GM21390 (cell line): ENCODE data around the gene MAML3.

Experiments
- ATAC-seq: cut with Tn5 transposase; IDR thresholded peaks from one replicate; pipeline ENCODE4 v1.9.1; 2021; ENCODE audit not compliant: unreplicated experiment

Gene MAML3

DNA sequence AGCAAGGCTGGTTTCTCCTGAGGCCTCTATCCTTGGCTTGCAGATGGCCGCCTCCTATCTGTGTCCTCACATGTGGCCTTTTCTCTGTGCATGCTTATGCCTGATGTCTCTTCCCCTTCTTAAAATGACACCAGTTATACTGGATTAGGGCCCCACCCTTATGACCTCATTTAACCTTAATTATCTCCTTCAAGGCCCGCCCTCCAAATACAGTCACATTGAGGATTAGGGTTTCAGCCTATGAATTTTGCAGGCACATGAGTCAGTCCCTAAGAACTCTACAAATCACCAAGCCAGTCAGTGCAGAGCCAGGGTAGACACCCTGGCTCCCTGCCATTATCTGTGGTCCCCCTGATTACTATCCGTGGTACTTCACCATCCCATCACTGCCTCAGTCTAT is 51.6 kb downstream of the MAML3 start:
- no peak for ATAC-seq

DNA sequence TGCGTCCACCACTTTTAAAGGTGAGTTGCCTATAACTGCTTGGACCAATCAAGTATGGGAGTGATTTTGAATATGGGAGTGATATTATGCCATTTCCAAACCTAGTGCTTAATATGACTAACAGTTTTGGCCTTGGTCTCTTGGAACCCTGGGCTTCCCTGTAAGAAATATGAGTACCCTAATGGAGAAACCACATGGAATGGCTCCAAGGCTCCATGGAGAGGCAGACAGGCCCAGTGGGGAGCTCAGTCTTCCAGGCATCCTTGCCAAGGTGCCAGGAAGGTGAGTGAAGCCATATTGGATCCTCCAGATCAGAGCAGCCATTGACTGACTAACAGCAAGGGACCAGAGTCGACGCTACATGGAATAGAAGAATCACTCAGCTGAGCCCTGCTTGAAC is 53.2 kb downstream of the MAML3 start:
- ATAC-seq: no peak

GRCh38 chr4:140099983-140100382 is 54.0 kb downstream of the MAML3 start:
- ATAC-seq: no peak

DNA sequence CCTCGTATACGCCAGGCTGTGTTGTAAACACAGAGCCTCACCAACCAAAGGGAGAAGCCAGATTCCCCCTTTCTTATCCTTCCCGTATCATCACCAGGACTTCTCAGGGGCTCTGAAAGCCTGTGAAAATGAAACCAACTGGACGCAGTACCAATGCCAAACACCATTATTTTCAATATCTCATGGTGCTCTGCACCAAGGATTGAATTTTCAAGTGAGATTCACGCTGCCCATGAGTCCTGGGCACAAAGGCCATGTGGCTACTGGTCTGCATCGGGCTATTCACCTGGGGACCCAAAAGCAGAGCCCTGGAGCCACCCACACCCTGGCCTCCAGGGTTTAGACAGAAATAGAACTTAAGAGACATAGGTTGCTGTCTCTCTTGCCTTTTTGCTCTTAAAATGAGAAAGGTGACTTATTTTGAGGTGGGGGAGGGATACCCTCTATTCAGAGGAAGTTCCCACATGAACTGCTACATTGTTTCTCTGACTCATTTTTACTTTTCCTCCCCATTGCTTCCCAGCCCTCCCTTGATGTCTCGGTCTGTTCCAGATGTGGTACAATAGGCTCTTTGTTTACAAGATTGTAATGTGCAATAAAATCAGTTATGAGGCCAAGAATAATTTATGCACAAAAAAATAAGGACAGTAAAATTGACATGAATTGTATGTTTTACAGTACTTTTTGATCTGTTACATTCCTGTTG is 55.4 kb downstream of the MAML3 start:
- ATAC-seq: no peak

DNA sequence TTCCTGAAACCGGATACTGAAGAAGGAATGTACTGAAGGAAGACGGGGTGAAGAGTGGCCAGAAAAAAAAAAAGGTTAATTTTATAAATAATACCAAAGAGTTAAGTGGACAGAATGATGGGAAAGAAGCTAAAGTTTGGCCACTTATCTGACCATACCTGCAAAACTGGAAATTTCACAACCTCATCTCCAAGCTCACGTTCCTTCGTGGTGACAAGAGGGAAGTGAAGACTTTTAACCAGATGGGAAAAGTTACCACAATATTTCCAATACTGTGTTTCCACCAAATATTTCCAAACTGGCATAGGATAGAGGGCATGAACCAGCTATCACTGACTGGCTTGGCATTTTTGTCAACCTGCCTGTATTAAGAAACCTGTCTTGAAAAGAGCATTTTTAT is 56.4 kb downstream of the MAML3 start:
- no peak for ATAC-seq

GRCh38 chr4:140096921-140097320 is 57.1 kb downstream of the MAML3 start:
- no peak for ATAC-seq

DNA sequence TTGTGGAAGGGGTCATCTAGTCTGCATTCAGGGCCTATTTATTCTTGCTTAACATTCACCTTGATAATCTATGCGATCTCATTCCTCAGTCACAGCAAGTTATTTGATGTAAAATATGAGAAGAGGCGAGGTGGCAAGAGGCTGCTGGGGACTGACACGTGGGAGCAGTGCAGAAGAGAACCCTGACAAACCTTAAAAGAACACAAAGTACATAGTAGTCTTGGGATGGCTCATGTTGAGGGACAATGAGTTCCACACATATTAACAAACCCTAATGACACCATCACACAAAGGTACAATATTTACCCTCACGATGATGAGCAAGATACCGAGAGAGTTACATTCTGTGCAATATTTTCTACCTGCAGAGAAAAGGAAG is 57.5 kb downstream of the MAML3 start:
- no peak for ATAC-seq

DNA sequence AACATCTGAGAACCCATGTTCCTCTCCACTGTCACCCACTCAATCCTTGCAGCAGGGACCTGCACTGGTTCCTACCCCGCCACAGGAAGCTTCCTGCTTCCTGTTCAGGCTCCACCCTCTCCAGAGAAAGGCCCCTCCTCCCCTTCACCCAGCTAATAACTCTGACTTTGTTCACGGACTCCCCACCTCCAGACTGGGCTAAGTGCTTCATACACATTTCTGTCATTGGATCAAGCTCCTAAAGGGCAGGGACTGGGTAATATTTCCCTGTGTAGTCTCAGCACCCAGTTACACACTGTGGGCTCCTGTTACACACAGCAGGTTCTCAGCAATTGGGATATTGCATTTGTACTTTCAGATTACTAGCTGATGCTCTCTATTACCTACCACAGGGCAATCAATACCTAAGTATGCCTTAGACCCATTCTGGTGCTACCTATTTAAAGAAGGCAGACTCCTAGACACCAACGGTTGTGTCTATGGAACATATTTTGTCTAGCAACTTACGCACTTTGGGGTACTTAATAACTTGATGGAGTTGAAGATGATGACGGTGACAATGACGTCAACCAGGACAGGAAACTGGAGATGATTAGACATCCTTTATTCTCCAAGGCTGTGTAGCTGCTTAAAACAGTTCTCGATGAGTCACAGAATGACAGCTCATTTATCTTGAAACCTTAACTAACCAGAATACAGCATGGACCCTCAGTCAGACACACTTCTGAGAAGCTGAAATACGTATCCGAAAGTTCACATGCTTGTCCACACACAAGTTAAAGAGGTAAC is 58.1 kb downstream of the MAML3 start:
- ATAC-seq: peak; percentile 48

DNA sequence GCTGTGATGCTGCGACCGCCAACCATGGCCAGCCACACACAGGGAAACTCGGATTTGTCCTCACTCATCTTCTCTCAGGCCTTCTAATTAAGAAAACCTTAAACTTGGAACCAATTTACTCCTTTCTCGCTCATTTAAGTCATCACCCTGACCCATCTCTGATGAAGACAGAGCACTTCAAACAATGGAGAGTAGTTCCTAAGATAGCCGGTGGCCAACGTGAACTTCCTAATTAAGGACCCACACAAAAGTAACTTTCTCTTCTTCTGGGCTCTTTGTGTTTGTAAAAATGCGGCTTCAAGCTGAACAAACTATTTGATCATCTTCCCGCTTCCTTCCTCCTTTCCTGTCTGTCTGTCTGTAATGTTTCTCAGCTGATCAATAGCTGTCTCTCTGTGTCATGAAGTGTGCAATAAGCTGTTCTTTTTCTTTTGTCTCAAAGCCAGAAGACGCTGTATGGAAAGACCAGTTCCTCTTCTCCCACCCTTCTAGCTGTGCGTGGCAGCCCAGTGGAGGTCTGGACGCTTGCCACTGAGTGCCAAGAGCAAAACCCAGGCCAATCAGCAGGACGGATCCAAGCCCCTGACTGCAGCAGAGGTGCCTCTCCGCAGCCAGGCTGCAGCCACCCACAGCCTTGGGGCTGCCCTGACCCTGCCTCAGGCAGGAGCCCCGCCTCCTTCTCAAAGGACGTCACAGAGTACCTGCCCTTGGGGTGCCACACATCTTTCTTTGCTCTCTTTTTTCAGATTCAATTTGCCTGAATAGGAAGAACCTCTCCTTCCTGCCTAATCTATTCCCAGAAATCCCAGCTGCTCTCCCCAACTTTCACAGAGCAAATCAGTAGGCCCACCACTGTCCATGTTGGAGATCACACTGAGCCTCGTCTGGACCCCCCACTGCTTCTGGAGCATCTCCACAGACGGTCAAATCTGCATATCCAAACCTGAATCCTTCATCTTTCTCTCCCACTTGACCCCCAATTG is 59.3 kb downstream of the MAML3 start:
- ATAC-seq: no peak

GRCh38 chr4:140092094-140092851 is 61.7 kb downstream of the MAML3 start:
- no peak for ATAC-seq

DNA sequence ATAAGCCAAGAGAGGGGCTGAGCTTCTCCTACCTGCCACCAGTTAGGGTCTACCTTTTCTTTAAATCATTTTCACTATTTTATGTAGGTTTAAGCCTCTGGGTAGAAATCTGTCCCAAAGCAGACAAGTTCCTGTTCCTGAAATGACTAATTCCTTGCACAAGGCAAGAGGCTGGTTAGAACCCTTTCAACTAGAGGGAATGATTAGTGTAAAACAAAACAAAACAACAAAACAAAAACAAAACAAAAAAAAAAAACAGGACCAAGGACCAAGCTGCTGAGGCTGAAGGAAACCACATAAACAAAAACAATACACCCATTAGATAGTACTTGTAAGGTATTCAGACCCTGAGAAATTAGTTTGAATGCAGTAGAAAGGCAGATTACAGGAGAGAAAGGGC is 62.7 kb downstream of the MAML3 start:
- no peak for ATAC-seq

- no peak for ATAC-seq
Measured at GRCh38 chr4:140090215-140090731, 63.7 kb downstream of the MAML3 start.

GRCh38 chr4:140089216-140089615 is 64.8 kb downstream of the MAML3 start:
- ATAC-seq: no peak

DNA sequence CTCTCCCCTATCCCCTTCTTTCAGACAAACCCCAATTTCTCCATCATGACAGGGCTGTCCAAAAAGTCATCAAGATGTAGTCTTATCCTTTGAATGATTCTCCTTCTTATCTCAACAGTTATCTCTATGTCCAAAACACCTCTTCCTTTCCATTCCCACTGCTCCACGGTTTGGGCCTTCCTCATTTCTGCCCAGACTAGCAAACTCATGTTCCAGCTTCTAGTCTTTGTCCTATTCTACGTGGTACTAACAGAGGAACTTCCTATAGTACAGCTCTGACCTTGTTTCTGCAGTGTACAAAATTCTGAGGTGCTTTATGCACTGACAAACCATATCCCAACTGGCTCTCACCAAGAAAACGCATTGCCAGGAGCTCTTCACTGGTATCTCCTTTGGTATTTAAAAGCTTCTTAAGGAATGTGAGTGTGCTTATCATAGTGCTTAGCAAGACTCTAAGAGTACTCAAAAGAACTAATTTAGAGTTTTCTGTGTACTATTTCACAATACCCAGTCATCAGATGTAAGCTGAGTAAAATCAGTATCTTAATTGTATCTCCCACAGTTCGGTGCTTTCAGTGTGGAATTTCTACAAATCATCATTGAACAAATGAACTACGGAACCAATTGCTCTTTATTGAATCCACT is 65.5 kb downstream of the MAML3 start:
- ATAC-seq: no peak

- no peak for ATAC-seq
Measured at GRCh38 chr4:140085881-140086280, 68.1 kb downstream of the MAML3 start.

- ATAC-seq: no peak
Measured at GRCh38 chr4:140085062-140085622, 68.8 kb downstream of the MAML3 start.

- no peak for ATAC-seq
Measured at GRCh38 chr4:140084385-140084784, 69.6 kb downstream of the MAML3 start.

- no peak for ATAC-seq
Measured at GRCh38 chr4:140082391-140082755, 71.6 kb downstream of the MAML3 start.

DNA sequence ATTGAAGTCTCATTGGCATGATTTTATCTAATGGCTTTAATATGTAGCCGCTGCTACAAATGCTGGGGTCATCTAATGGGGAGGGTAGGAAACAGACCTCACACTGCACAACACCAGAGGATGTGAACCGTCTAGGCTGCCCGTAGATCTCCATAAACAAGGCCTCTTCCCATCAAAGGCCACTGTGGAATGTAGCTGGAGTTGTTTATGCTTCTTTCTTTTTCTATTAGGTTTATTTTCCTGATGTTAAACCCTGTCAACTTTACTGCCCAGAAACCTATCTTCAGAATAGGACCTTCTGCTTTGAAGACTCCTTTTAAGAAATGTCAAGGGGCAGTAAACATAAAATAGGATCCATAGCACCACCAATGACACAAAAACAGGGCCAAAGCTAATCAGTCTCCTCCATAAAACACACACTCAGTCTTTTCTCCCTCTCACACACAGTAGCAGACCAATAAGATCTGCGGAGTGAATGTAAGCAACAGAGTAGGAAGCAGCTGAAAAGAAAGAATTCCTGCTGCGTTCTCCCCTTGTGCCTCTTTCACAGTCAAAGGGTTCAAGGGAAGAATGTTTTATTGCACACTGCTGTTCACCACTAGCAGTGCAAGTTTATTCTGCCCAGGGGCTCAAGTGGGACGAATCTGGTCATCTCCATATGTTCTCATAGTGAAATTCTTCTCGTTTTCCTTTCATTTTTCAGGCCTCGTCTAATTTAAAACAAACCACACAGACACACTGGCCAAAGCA is 72.2 kb downstream of the MAML3 start:
- ATAC-seq: no peak
